Stomach smooth muscle (tissue), 2 donors: ENCODE results near the gene SCNM1.

Source experiments
- H3K27ac ChIP-seq: one replicate; pipeline ENCODE4 v1.7.0; 2013; ENCODE audit warnings: mild to moderate bottlenecking, low read length, inconsistent platforms
- H3K27me3 ChIP-seq, 2 donors: one replicate each; pipeline ENCODE4 v1.7.0; 2013; ENCODE audit warnings: low read length in 2 of 2; ENCODE audit not compliant: insufficient read depth in 2 of 2, control insufficient read depth in 1 of 2
- H3K36me3 ChIP-seq, 2 donors: one replicate each; pipeline ENCODE4 v1.7.0; 2013; ENCODE audit warnings: low read length in 2 of 2; ENCODE audit not compliant: control insufficient read depth in 2 of 2, insufficient read depth in 2 of 2
- H3K4me1 ChIP-seq: one replicate; pipeline ENCODE4 v1.7.0; 2013; ENCODE audit warnings: low read length; ENCODE audit not compliant: control insufficient read depth, insufficient read depth
- H3K4me3 ChIP-seq, 2 donors: one replicate each; pipeline ENCODE4 v1.7.0; 2013; ENCODE audit warnings: low read length in 2 of 2
- H3K9ac ChIP-seq, 2 donors: one replicate each; pipeline ENCODE4 v1.7.0; 2013; ENCODE audit warnings: low read length in 2 of 2, mild to moderate bottlenecking in 1 of 2
- H3K9me3 ChIP-seq, 2 donors: one replicate each; pipeline ENCODE4 v1.7.0; 2013; ENCODE audit warnings: low read length in 2 of 2; ENCODE audit not compliant: control insufficient read depth in 2 of 2
- donor health status: healthy.
- donor health status: Pancreatic carcinoma.

The SCNM1 gene

DNA sequence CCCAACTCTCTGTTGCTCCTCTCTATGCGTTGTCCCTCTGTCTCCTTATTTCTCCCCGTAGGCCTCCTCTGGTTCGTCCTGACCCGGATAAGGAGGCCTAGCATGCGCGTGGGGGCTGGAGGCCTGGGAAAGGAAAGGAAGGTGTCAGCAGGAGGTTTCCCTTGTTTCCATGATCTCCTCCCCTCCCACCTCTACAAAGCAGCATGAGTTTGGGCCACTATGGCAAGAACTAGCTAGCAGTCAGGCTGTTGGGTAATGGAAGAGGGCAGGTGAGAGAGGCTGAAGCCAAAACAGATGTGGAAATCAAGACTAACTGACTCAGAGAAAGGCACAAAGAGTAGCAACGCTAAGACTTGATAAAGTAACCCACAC lies 18.8 kb upstream of the SCNM1 start:
- H3K36me3 ChIP-seq, result no peaks in the 10 kb centered on the region
- H3K27me3 ChIP-seq, result no peaks in the 10 kb centered on the region
- peak overlapping the region; percentile 86 for H3K27ac ChIP-seq
- H3K9ac ChIP-seq, result peak overlapping the region; percentile 84 to 85
- no peaks in the 10 kb centered on the region for H3K9me3 ChIP-seq
- H3K4me1 ChIP-seq, result peaks cover 51% of the 10 kb centered on the region
- H3K4me3 ChIP-seq, result peak overlapping the region; percentile 73 to 88

- H3K4me3 ChIP-seq, result peak overlapping the region in 1 of 2 donors; percentile 88
- H3K27me3 ChIP-seq, result no peaks in the 10 kb centered on the region
- H3K27ac ChIP-seq, result peak overlapping the region; percentile 86
- peaks cover 46% of the 10 kb centered on the region for H3K4me1 ChIP-seq
- H3K9ac ChIP-seq, result peak overlapping the region; percentile 84 to 85
- no peaks in the 10 kb centered on the region for H3K36me3 ChIP-seq
- H3K9me3 ChIP-seq, result no peaks in the 10 kb centered on the region
Measured at GRCh38 chr1:151147665-151148064, 18.3 kb upstream of the SCNM1 start.

GRCh38 chr1:151156515-151156819 lies 9.5 kb upstream of the SCNM1 start, which contains the start of gene TNFAIP8L2:
TNFAIP8L2 (plus strand) TSS chr1:151156649; CDS start chr1:151158698, 2,049 bp downstream.
- no peaks in the 10 kb centered on the region for H3K4me1 ChIP-seq
- no peaks in the 10 kb centered on the region for H3K27me3 ChIP-seq
- H3K36me3 ChIP-seq, result peaks cover 24 to 30% of the 10 kb centered on the region in 2 donors
- H3K27ac ChIP-seq, result no peak within 1 kb of the TSS
- H3K4me3 ChIP-seq, result peak within 1 kb of the TSS in 1 of 2 donors; percentile 44
- no peak within 1 kb of the TSS for H3K9ac ChIP-seq
- H3K9me3 ChIP-seq, result no peaks in the 10 kb centered on the region

GRCh38 chr1:151157067-151157531 lies 8.8 kb upstream of the SCNM1 start:
- peaks cover 28 to 36% of the 10 kb centered on the region in 2 donors for H3K36me3 ChIP-seq
- no peaks in the 10 kb centered on the region for H3K27me3 ChIP-seq
- H3K9me3 ChIP-seq, result no peaks in the 10 kb centered on the region
- no peak overlapping the region for H3K27ac ChIP-seq
- H3K4me1 ChIP-seq, result no peaks in the 10 kb centered on the region
- H3K4me3 ChIP-seq, result peak overlapping the region in 1 of 2 donors; percentile 44
- no peak overlapping the region for H3K9ac ChIP-seq

- Histone ChIP-seq H3K9me3 (no peaks in the 10 kb centered on the region), H3K4me3 (no peak overlapping the region), H3K36me3 (peaks cover 28 to 37% of the 10 kb centered on the region in 2 donors), H3K27ac (no peak overlapping the region), H3K27me3 (no peaks in the 10 kb centered on the region), H3K4me1 (no peaks in the 10 kb centered on the region), H3K9ac (no peak overlapping the region)
Measured at GRCh38 chr1:151158326-151158725, 7.6 kb upstream of the SCNM1 start.

DNA sequence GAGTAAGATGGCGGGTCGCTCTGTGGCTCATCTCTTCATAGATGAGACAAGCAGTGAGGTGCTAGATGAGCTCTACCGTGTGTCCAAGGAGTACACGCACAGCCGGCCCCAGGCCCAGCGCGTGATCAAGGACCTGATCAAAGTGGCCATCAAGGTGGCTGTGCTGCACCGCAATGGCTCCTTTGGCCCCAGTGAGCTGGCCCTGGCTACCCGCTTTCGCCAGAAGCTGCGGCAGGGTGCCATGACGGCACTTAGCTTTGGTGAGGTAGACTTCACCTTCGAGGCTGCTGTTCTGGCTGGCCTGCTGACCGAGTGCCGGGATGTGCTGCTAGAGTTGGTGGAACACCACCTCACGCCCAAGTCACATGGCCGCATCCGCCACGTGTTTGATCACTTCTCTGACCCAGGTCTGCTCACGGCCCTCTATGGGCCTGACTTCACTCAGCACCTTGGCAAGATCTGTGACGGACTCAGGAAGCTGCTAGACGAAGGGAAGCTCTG lies 7.1 kb upstream of the SCNM1 start:
- Histone ChIP-seq H3K27ac (peak overlapping the region; percentile 11), H3K36me3 (peaks cover 28 to 37% of the 10 kb centered on the region in 2 donors), H3K27me3 (no peaks in the 10 kb centered on the region)

GRCh38 chr1:151159373-151159772 lies 6.6 kb upstream of the SCNM1 start:
- peaks cover 7% of the 10 kb centered on the region for H3K4me1 ChIP-seq
- no peak overlapping the region for H3K27ac ChIP-seq
- peaks cover 28 to 37% of the 10 kb centered on the region in 2 donors for H3K36me3 ChIP-seq
- H3K4me3 ChIP-seq, result no peak overlapping the region
- no peak overlapping the region for H3K9ac ChIP-seq
- no peaks in the 10 kb centered on the region for H3K27me3 ChIP-seq
- no peaks in the 10 kb centered on the region for H3K9me3 ChIP-seq

More for the DNA sequence above, 7.1 kb upstream of the SCNM1 start:
- Histone ChIP-seq H3K9me3 (no peaks in the 10 kb centered on the region), H3K4me1 (peaks cover 4% of the 10 kb centered on the region), H3K4me3 (no peak overlapping the region), H3K9ac (no peak overlapping the region)

DNA sequence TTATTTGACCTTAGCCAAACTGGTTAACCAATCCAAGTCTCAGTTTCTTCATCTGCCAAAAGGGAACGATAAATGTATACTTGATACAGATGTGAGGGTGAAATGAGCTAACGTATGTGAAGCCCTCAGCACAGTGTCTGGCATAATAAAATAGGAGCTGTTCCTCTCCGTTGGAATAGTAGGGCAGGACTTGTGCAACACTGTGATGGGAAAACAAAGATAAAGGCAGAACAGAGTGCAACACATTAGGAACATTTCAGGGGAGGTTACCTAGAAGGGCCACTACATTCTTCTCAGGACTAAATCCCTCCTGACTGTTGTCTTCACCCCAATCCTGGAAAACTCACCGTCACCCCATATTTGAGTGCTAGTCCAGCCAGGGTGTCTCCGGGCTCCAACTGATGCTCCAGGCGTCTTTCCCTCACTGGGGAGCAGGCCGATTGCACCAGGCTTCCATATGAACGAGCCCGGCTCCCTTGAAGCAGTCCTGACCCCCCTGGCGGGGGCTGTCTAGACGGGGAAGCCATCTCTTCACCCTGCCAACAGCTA lies 1.1 kb upstream of the SCNM1 start:
- Histone ChIP-seq H3K36me3 (peaks cover 20 to 22% of the 10 kb centered on the region in 2 donors), H3K27me3 (no peaks in the 10 kb centered on the region), H3K9ac (peak overlapping the region; percentile 84 to 96), H3K27ac (peak overlapping the region; percentile 97), H3K4me3 (peak overlapping the region; percentile 90 to 98), H3K4me1 (peaks cover 28% of the 10 kb centered on the region), H3K9me3 (no peaks in the 10 kb centered on the region)

DNA sequence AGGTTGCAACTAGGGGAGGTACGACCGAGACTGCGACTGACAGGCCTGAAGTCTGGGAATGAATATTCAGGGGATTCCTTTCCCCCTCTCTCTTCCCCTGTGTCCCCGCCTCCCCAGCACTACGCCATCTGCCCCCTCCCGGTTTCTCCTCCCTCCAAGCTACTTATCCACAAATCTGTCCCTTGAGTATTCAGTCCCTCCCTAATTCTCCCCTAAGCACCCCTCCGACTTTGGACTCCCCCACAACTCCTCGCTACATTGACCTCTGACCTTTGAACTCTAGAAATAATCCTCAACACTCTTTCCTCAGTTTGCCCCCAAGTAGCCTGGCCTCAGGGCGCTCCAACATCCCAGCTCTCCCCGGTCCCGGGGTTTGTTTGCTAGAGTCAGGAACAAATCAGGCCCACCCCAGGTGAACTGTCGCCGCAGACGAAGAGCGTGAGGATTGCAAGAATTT lies 635 bp upstream of the SCNM1 start:
- Histone ChIP-seq H3K9ac (peak overlapping the region; percentile 84 to 96), H3K4me3 (peak overlapping the region; percentile 90 to 98), H3K36me3 (peaks cover 19 to 20% of the 10 kb centered on the region in 2 donors), H3K27ac (peak overlapping the region; percentile 97), H3K27me3 (no peaks in the 10 kb centered on the region), H3K4me1 (peaks cover 28% of the 10 kb centered on the region), H3K9me3 (no peaks in the 10 kb centered on the region)

GRCh38 chr1:151166505-151166956 lies 587 bp downstream of the SCNM1 start:
- peak overlapping the region; percentile 97 for H3K27ac ChIP-seq

DNA sequence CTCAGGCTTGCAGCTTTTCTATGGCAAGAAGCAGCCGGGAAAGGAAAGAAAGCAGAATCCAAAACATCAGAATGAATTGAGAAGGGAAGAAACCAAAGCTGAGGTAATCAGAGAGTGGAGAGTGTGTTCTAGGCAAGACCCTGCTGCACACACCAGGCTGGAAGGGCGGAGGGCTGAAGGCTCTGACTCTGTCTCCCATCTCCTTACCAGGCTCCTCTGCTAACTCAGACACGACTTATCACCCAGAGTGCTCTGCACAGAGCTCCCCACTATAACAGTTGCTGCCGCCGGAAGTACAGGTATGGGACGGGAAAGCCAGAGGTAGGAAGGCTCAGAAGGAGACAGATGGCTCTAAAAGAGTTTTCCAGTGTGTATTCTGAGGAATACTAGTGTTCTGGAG lies 1.2 kb downstream of the SCNM1 start:
- Histone ChIP-seq H3K27ac (no peak overlapping the region), H3K36me3 (peaks cover 8% of the 10 kb centered on the region in 2 donors), H3K9me3 (no peaks in the 10 kb centered on the region), H3K4me3 (peak overlapping the region; percentile 90 to 98), H3K9ac (peak overlapping the region in 1 of 2 donors; percentile 84), H3K27me3 (no peaks in the 10 kb centered on the region), H3K4me1 (peaks cover 28% of the 10 kb centered on the region)

More at GRCh38 chr1:151166505-151166956, 587 bp downstream of the SCNM1 start:
- Histone ChIP-seq H3K9me3 (no peaks in the 10 kb centered on the region), H3K4me3 (peak overlapping the region; percentile 90 to 98), H3K27me3 (no peaks in the 10 kb centered on the region), H3K4me1 (peaks cover 28% of the 10 kb centered on the region), H3K36me3 (peaks cover 11 to 14% of the 10 kb centered on the region in 2 donors), H3K9ac (peak overlapping the region; percentile 84 to 96)
